Measurements from ENCODE around the gene KCNC1. TPM values are rescaled to one million over a fixed set of nuclear protein-coding genes. Genes with fewer than 3 reads are reported as not detected.

The KCNC1 gene
- total and polyA plus RNA-seq, 2 experiments from 2014 or later = 0.11 TPM; not detected in 1

- TF ChIP-seq ZNF462 (CRISPR knock-in tag; IDR thresholded peaks at IDR 0.05) (no peak), EZH2 (IDR thresholded peaks at IDR 0.05; ENCODE audit: low read depth, unreplicated experiment) (no peak), EZH2phosphoT487 (IDR thresholded peaks at IDR 0.05; ENCODE audit: unreplicated experiment) (no peak), ZNF331 (CRISPR knock-in tag; IDR thresholded peaks at IDR 0.05; ENCODE audit: low read depth) (no peak), REST (IDR thresholded peaks at IDR 0.05; ENCODE audit: unreplicated experiment) (no peak)
Measured at GRCh38 chr11:17802491-17802890, 67.9 kb downstream of the KCNC1 start (continued).

All from GM23338 (cell line).